DMS 273 (cell line): ENCODE results near the gene CLHC1.
"Not testable (repeated sequence)": the region's sequence is repeated elsewhere in the genome, so short reads cannot be mapped to it uniquely, and the experiment has no call there.

Source experiments
- DNase-seq: peaks from one replicate; lab custom pipeline; 2025; ENCODE audit not compliant: unreplicated experiment; lab: John Stamatoyannopoulos, UW

CLHC1 gene

DNA sequence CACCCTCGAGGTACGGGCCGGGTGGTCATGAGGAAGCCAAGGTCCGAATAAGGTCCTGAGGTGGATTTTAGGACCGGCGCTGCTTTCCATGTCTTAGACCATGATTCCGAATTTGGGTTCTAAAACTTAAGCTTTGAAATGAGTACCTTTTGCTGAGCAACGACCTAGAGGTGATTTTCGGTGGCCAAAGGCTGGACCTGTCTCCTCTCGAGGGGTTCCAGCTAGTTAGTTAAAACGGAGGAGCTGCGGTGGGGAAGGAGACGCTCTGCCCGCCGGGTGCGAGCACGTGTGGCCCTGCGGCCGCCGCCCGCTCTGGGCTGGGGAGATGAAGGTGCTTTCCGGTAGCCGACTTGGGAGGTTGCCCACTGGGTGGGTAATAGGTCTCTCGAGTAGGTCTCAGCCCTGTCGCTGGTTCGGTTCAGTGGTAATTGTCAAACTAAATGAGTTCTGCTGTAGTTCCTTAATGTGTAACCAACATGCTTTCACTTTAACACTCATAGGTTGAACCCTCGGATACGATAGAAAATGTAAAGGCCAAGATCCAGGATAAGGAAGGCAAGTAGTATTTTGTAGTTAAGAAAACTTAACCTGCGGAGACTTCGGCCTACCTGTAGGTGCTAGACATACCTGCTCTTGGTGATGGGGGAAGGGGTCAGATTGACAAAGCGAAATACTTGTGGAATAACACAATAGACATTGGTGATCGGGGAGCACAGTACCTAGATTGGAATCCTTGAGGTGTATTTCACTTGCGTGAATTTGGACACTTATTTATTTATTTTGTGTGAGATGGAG is 967 bp upstream of the CLHC1 start:
- peak; percentile 55 for DNase-seq

- peak; percentile 75 for DNase-seq
These were observed 478 bp downstream of the CLHC1 start for GRCh38 chr2:55231546-55232083.

DNA sequence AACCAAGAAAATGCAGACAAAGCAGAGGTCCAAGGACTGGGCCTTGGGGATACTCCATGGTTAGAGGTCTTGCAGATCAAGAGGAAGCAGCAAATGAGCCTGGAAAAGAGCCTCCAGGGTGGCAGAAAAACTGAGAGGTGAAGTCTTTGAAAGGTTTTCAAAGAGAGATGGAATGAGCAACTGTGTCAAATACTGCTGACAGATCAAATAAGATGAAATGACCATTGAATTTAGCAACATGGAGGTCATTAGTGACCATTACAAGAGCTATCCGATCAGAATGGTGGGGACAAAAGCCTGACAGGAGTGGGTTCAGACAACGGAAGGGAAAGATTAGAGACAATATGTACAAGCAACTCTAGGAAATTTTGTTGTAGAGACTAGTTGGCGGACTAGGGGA is 1.5 kb downstream of the CLHC1 start:
- no peak for DNase-seq

DNA sequence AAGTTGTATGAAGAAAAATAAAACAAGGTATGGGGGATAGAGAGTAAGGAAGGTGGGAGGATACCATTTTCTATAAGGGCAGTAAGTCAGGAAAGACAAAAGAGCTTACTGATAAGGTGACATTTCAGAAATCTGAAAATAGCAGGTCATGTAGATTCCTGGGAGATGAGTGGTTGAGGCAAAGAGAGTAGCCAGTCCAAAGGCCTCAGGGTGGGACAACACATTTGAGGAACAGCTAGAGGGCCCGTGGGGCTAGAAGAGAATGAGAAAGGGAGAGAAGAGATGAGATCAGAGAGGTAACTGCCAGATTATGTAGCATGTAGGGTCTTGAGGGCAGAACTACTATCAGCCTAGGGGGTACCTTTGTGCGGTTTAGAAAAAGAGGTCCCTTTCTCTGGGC is 2.9 kb downstream of the CLHC1 start:
- no peak for DNase-seq

GRCh38 chr2:55228226-55228563 is 3.9 kb downstream of the CLHC1 start:
- no peak for DNase-seq

- not testable (repeated sequence) for DNase-seq
These were observed 4.5 kb downstream of the CLHC1 start for GRCh38 chr2:55227437-55228225.

DNA sequence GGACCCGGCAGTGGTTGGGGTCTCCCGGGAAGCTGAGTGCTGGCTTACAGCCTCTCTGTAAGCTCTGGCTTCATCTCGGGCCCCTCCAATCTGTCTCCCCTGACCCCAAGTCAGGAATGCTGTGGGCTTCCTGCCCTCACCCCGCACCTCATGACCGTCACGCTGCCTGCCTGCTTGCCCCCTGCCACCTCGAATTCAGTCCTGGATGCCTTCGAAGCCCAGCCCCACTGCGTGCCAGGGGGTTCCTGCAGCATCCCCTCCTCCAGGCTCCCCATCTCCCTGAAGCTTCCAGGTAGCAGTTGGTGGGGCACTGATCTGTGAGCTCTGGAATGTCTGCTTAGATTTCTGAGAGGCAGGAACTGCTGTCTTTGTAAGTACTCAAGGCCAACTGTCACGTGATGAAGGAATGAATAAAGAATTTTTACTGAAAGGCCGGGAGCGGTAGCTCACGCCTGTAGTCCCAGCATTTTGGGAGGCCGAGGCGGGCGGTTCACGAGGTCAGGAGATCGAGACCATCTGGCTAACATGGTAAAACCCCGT is 6.5 kb downstream of the CLHC1 start:
- peak; percentile 47 for DNase-seq

DNA sequence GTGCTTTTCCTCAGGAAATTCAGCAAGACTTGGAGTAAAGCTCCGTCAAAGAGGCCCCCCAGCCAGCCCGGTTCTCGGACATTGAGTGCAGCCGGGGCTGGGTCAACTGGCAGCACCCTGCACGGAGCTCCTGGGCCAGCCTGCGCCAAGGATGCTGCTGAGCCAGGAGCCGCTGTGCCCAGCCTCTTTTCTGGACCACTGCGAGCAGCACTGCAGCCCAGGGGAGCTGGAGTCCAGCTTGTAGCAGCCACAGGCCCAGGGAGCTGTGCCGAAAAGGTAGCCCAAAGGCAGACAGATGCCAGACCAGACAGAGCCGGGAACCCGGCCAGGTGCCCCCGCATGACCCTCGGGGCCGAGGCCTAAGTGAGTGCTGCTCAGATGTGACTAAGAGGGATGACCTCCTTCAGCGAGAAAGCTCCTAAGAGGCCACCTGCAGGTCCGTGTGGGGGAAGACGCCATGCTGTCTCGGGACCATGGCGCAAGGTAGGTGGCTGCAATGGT is 7.3 kb downstream of the CLHC1 start:
- peak; percentile 85 for DNase-seq

DNA sequence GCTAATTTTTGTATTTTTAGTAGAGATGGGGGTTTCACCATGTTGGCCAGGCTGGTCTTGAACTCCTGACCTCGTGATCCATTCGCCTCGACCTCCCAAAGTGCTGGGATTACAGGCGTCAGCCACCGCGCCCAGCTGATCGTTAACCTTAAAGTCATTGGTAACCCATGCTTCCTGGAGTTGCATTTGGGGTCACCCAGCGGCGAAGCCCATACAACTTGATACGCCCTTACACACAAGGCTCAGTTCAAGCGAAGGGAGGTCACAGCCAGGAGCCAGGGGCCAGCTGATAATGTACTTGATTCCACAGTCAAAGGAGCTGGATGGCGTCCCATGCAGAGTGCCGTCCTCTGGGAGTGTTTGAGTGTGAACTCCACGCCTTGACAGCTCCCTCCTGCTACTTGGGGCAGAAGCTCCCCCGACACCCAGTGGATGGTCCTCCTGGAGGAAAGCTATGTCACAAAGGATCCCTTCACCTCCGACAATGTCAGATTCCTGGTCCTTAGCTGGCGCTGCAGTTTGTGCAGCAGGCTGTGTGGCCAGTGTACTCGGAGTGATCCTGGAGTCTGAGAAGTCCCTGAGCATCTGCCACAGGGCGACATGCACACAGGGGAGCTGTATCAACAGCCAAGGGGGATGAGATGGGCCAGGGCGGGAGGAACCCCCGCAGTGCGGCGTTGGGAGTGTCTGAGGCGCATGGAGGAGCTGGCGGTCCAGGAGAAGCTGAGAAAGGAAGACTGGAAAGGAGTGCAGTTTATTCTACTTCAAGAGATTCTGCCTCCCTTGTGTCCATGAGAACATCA is 7.9 kb downstream of the CLHC1 start:
- DNase-seq, result peak; percentile 66

GRCh38 chr2:55213822-55214221 is 18.3 kb downstream of the CLHC1 start:
- DNase-seq, result no peak

- no peak for DNase-seq
These were observed 27.1 kb downstream of the CLHC1 start for GRCh38 chr2:55204950-55205349.

GRCh38 chr2:55204536-55204935 is 27.6 kb downstream of the CLHC1 start:
- no peak for DNase-seq

DNA sequence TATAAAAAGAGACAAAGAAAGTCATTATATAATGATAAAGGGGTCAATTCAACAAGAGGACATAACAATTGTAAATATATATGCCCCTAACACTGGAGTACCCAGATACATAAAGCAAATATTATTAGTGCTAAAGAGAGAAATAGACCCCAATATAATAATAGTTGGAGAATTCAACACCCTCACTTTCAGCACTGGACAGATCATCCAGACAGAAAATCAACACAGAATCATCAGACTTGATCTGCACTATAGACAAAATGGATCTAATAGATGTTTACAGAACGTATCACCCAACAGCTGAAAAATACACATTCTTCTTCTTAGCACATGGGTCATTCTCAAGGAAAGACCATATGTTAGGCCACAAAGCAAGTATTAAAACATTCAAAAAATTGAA is 31.7 kb downstream of the CLHC1 start:
- DNase-seq, result no peak

DNA sequence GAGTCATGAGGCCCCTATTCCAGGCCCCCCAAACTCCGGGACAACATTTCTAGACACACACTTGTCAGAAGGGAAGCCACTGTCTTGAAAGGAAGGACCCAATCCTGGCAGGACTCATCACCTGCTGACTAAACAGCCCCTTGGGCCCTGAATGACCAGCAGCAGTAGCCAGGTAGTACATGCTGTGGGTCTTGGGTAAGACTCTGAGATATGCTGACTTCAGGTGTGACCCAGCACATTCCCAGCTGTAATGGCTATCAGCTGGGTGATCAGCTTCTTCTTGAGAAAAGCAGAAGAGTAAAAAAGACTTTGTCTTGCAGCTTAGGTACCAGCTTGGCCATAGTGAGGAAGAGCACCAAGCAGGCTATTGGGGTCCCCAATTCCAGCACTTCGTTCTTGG is 35.6 kb downstream of the CLHC1 start:
- no peak for DNase-seq

DNA sequence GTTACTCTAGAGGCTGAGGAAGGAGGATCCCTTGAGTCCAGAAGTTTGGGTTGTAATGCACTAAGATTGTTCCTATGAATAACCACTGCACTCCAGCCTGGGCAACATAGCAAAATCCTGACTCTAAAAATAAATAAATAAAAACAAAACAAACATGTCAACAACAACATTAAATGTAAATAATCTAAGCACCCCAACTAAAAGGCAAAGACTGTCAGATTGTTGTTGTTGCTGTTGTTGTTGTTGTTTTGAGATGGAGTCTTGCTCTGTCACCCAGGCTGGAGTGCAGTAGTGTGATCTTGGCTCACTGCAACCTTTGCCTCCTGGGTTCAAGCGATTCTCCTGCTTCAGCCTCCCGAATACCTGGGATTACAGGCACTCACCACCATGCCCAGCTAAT is 40.2 kb downstream of the CLHC1 start:
- not testable (repeated sequence) for DNase-seq

GRCh38 chr2:55186837-55187236 is 45.3 kb downstream of the CLHC1 start:
- not testable (repeated sequence) for DNase-seq

DNA sequence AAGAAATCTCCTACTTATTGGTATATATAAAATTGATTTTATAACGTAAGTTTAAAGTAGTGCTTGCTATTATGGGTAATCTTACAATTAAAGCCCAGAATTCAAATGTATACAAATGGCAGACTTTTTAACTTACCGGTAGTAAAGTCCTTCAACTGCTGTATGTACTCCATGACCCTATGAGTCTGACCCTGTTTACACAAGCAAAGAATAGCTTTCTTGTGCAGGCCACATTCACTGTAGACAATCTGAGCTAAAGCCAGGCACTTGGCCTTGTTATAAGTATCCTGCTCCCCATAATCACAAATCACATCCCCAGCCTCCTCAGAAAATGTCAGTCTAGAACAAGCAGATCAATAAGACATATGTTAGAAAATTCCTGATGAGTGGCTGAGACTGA is 51.7 kb downstream of the CLHC1 start:
- DNase-seq, result no peak

DNA sequence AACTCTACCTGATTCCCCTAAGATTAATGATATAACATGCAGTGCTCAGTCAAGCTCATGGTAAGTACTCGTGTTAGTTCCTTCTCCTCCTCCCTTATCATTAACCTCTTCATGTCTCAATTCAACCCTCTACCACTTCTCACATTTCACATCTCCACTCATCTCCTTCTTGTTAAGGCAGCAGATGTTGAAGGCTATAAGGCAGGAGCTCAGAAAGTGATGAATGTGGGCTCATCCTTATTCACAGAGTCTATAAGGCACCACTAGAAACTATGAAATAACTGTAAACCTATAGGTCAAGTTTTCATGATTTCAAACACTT is 56.0 kb downstream of the CLHC1 start:
- DNase-seq, result peak; percentile 33

GRCh38 chr2:55175254-55176093 is 56.6 kb downstream of the CLHC1 start:
- peak; percentile 88 for DNase-seq

DNA sequence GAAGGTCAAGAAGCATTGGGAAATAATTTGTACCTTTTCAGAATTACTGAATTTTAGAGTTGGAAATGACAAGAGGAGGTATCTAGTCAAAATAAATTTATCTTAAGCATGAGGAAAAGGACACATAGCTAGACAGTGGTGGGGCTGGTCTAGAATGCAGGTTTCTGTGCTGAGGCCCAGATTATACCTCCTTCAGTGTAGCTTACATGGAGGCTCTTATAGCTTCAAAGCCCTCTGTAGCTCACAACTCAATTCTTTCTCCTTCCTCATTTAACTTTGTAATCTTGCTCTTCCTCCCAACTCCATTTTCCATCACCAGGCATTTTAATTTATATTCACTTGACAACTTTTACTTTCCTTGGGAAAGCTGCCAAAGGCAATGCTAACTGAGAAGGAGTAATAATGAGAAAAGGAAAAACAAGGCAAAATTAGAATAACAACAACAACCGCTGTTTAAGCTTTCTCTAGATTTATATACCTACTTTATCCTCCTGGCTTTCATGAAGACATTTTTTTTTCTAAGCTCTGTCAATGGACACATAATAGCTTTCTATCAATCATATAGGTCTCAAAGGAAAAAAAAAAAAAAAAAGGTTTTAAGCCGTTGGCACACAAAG is 58.5 kb downstream of the CLHC1 start:
- no peak for DNase-seq
